Mammary epithelial cell (primary cell): ENCODE data around the gene PPP2CA.

Experiments
- EZH2 ChIP-seq: IDR thresholded peaks from 2 replicates; pipeline ENCODE4 v1.6.1; 2012; ENCODE audit warnings: low read length, inconsistent platforms, borderline replicate concordance
- TF ChIP-seq, protein P1 (sequence below), 2 donors: IDR thresholded peaks in 1 of 2; conservative IDR thresholded peaks in 1 of 2; 2 replicates each; pipeline ENCODE4 v1.5.1; 2011 to 2012; ENCODE audit warnings: inconsistent platforms in 2 of 2, low read length in 2 of 2, mild to moderate bottlenecking in 2 of 2, control low read depth in 1 of 2, low read depth in 1 of 2; ENCODE audit not compliant: insufficient read depth in 1 of 2; ENCODE audit errors: extremely low read depth in 1 of 2

DNA sequence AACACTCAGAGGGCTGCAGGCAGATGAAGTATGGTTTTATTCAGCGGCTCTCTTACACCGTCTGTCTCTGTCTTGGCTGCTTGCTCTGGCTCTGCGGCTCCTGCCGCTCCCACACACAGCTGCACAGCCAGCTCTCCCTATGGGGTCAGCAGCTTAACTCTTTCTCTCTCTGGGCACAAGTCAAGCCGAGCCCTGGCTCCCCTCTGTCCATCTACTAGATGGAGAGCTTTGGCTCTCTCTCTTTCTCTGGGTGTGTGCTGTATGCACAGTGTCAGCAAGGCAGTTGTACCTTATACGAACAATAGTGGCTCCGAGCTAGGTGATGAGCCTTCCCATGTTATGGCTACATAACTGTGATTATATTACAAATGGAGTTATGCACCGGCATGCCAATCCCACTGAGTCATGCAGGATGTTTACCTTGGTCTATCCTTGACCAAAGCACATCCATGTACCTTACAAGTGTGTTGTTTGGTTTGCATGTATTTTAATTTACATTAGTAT, 19.3 kb upstream of the PPP2CA start:
- TF ChIP-seq, protein P1, sequence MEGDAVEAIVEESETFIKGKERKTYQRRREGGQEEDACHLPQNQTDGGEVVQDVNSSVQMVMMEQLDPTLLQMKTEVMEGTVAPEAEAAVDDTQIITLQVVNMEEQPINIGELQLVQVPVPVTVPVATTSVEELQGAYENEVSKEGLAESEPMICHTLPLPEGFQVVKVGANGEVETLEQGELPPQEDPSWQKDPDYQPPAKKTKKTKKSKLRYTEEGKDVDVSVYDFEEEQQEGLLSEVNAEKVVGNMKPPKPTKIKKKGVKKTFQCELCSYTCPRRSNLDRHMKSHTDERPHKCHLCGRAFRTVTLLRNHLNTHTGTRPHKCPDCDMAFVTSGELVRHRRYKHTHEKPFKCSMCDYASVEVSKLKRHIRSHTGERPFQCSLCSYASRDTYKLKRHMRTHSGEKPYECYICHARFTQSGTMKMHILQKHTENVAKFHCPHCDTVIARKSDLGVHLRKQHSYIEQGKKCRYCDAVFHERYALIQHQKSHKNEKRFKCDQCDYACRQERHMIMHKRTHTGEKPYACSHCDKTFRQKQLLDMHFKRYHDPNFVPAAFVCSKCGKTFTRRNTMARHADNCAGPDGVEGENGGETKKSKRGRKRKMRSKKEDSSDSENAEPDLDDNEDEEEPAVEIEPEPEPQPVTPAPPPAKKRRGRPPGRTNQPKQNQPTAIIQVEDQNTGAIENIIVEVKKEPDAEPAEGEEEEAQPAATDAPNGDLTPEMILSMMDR (conservative IDR thresholded peaks at IDR 0.05 in 1 of 2, IDR thresholded peaks at IDR 0.05 in 1 of 2; ENCODE audit: extremely low read depth in 1 of 2, insufficient read depth in 1 of 2, low read depth in 1 of 2, low read length in 2 of 2), result no peak
- no peak for TF ChIP-seq EZH2
